CD4-positive, alpha-beta T cell (primary cell): Measurements from ENCODE around the gene GLIS1. TPM values are rescaled to one million over a fixed set of nuclear protein-coding genes. Genes with fewer than 3 reads are reported as not detected.

Source experiments
- ATAC-seq: fragments of 200-7000 bp; cut with Tn5 transposase; one replicate; pipeline ENCODE4 v1.10.0; 2022; ENCODE audit warnings: mild to moderate bottlenecking; ENCODE audit not compliant: poor library complexity
- CTCF ChIA-PET: fragments of 350-600 bp; sonication (Branson Sonifier 250); formaldehyde crosslinking; loops from one replicate; lab custom pipeline; 2021; ENCODE audit warnings: antibody characterized with exemption, inconsistent platforms; lab: Charles Lee
- POLR2A ChIA-PET: fragments of 350-600 bp; sonication (Branson Sonifier 250); formaldehyde crosslinking; loops from one replicate; lab custom pipeline; 2021; ENCODE audit warnings: antibody characterized with exemption, inconsistent platforms; lab: Charles Lee
- DNase-seq, 14 experiments: peaks; one replicate each; pipeline ENCODE4 v3.0.0-alpha.2; 2013 to 2020; ENCODE audit warnings: mixed read lengths in 2 of 14
- H3K27ac ChIP-seq, 2 donors: one replicate each; pipeline versions ENCODE4 v1.5.1 to v1.7.0; 2013; ENCODE audit warnings: low read length in 2 of 2, low read depth in 1 of 2, mild to moderate bottlenecking in 1 of 2
- H3K27me3 ChIP-seq, 2 experiments: 1 replicate in 1 of 2; 2 replicates in 1 of 2; pipeline versions ENCODE4 v1.6.1 to v1.7.0; 2013; ENCODE audit warnings: low read length in 2 of 2, control low read depth in 1 of 2, mild to moderate bottlenecking in 1 of 2, moderate library complexity in 1 of 2; ENCODE audit not compliant: insufficient read depth in 2 of 2, control insufficient read depth in 1 of 2
- H3K36me3 ChIP-seq: one replicate; pipeline ENCODE4 v1.6.1; 2013; ENCODE audit warnings: low read length, control low read depth; ENCODE audit not compliant: insufficient read depth
- H3K4me1 ChIP-seq: one replicate; pipeline ENCODE4 v1.6.1; 2013; ENCODE audit warnings: low read length, control low read depth; ENCODE audit not compliant: insufficient read depth
- H3K4me3 ChIP-seq: one replicate; pipeline ENCODE4 v1.5.1; 2013; ENCODE audit warnings: mild to moderate bottlenecking, low read length, moderate library complexity
- H3K9me3 ChIP-seq, 2 experiments: 1 replicate in 1 of 2; 2 replicates in 1 of 2; pipeline versions ENCODE4 v1.6.1 to v1.7.0; 2013; ENCODE audit warnings: low read length in 2 of 2, mild to moderate bottlenecking in 2 of 2, control low read depth in 1 of 2, moderate library complexity in 1 of 2; ENCODE audit not compliant: control insufficient read depth in 1 of 2, insufficient read depth in 1 of 2
- H3K27ac Mint-ChIP-seq: one replicate; pipeline ENCODE4 v1.8.0; 2020; ENCODE audit warnings: mixed read lengths
- H3K27me3 Mint-ChIP-seq: one replicate; pipeline ENCODE4 v1.8.0; 2021; ENCODE audit warnings: mixed read lengths
- H3K36me3 Mint-ChIP-seq: one replicate; pipeline ENCODE4 v1.8.0; 2021; ENCODE audit warnings: low read depth, mixed read lengths
- H3K4me1 Mint-ChIP-seq: one replicate; pipeline ENCODE4 v1.8.0; 2021; ENCODE audit warnings: low read depth, mixed read lengths
- H3K4me3 Mint-ChIP-seq: one replicate; pipeline ENCODE4 v1.8.0; 2020; ENCODE audit warnings: mild to moderate bottlenecking, mixed read lengths
- H3K9me3 Mint-ChIP-seq: one replicate; pipeline ENCODE4 v1.8.0; 2020; ENCODE audit warnings: mixed read lengths
- intact Hi-C, 2 experiments: fragments of 100-400 bp; cut with DNase I in 1 of 2; cut with micrococcal nuclease in 1 of 2; formaldehyde crosslinking; loops; one replicate each; pipeline versions ENCODE4 v1.15.1 to v1.9.0; 2023 to 2025; cut with DNase I, micrococcal nuclease
- total RNA-seq, 174 experiments: library from RNA in 2 of 174; stranded (reverse) in 2 of 174; gene quantifications; one replicate each; pipeline ENCODE4 v1.2.3 and lab custom pipeline; 2021 to 2026
- TF ChIP-seq, protein P1 (sequence below): fragments of 200-600 bp; IDR thresholded peaks from one replicate; pipeline ENCODE4 v1.8.0; 2022; ENCODE audit warnings: antibody characterized with exemption, mild to moderate bottlenecking

GLIS1 gene
- total RNA-seq, 2 experiments from 2014 or later = not detected

DNA sequence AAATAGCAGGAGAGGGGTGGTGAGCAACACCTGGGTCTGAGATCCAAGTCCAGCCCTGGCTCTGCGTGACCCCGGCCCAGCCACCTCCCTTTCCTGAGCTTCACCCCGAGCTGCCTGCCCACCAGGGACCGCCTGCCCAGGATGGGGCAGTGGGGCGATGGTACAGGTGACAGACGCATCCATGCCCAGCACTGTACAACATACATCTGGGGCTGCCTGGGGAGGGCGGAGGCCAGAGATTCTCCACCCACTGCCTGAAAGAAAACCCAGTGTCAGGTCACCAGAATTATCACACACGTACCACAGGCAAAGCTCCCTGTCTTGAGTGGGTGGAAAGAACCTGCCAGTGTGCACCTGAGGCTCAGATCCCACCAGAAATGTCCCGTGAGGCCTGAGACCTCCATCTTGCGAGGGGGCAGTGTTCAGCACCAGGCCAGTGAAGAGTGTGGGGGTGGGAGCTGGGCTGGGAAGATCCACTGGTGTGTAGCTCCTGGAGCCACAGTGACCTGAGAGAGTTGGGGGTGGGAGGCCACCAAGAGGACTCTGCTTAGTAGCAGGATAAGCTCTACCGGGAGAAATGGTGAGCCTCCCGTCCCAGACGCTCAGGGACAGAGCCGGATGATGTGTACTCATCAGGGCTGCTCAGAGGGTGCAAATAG lies 198.2 kb downstream of the GLIS1 start:
- ATAC-seq (no peak), DNase-seq (no peak)
- Mint-ChIP-seq H3K36me3 (no peaks in the 10 kb centered on the region), H3K9me3 (no peaks in the 10 kb centered on the region), H3K27ac (no peak overlapping the region), H3K4me3 (no peak overlapping the region), H3K27me3 (no peaks in the 10 kb centered on the region), H3K4me1 (no peaks in the 10 kb centered on the region)
- CTCF ChIA-PET = no interaction called here
- no peaks in the 10 kb centered on the region for H3K36me3 ChIP-seq
- H3K4me1 ChIP-seq = no peaks in the 10 kb centered on the region
- intact Hi-C loops = no loop called here
- POLR2A ChIA-PET = no interaction called here
- TF ChIP-seq, protein P1, sequence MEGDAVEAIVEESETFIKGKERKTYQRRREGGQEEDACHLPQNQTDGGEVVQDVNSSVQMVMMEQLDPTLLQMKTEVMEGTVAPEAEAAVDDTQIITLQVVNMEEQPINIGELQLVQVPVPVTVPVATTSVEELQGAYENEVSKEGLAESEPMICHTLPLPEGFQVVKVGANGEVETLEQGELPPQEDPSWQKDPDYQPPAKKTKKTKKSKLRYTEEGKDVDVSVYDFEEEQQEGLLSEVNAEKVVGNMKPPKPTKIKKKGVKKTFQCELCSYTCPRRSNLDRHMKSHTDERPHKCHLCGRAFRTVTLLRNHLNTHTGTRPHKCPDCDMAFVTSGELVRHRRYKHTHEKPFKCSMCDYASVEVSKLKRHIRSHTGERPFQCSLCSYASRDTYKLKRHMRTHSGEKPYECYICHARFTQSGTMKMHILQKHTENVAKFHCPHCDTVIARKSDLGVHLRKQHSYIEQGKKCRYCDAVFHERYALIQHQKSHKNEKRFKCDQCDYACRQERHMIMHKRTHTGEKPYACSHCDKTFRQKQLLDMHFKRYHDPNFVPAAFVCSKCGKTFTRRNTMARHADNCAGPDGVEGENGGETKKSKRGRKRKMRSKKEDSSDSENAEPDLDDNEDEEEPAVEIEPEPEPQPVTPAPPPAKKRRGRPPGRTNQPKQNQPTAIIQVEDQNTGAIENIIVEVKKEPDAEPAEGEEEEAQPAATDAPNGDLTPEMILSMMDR = no peak
- no peak overlapping the region for H3K4me3 ChIP-seq
- no peaks in the 10 kb centered on the region for H3K9me3 ChIP-seq
- no peaks in the 10 kb centered on the region for H3K27me3 ChIP-seq
- no peak overlapping the region for H3K27ac ChIP-seq

DNA sequence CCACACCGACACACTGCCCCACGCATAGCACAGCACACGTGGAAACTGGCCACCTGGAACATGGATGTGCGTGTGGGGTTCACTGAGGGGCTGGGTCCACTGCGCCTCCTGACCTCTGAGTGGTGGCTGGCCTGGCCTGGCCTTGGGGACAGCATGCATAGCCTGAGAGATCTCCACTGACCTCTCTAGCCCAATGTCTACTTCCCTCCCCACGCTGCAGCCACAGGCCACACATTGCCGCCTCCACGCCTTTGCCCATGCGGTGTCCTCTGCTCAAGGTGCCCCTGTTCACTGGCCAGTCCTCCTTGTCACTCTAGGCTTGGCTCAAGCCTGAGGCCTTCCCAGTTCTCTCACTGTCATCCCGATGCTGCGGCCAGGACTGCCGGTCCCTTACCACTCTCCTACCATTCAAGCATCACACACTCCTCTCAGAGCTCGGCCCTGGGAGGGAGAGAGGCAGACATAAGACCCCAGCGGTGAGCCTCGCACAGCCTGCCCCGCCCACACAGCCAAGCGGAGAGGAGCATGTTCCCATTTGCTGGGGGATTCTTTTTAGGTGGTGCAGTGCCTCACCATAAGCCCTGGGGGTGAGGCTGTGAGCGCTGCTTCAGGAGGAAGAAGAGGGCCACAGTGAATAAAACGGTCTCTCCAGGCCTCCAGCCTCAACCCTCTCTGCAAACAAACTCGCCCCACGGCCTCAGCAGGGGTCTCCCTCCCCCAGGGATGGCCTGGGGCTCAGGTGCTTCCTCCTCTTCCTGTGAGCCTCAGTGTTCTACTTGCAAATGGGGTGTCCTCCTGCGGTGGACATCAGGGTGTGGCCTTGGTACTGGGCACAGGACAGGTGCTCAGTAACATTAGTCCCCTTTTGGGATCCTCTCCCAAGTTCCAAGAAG lies 199.0 kb downstream of the GLIS1 start:
- ChIA-PET POLR2A (no interaction called here), CTCF (no interaction called here)
- no peaks in the 10 kb centered on the region for H3K4me1 ChIP-seq
- H3K4me3 ChIP-seq = no peak overlapping the region
- Mint-ChIP-seq H3K36me3 (no peaks in the 10 kb centered on the region), H3K4me3 (no peak overlapping the region), H3K4me1 (no peaks in the 10 kb centered on the region), H3K27me3 (no peaks in the 10 kb centered on the region), H3K27ac (no peak overlapping the region), H3K9me3 (no peaks in the 10 kb centered on the region)
- no peak for DNase-seq
- ATAC-seq = no peak
- H3K27ac ChIP-seq = no peak overlapping the region
- H3K9me3 ChIP-seq = no peaks in the 10 kb centered on the region
- TF ChIP-seq, protein P1 = no peak
- H3K27me3 ChIP-seq = no peaks in the 10 kb centered on the region
- H3K36me3 ChIP-seq = no peaks in the 10 kb centered on the region
- intact Hi-C loops = no loop called here

DNA sequence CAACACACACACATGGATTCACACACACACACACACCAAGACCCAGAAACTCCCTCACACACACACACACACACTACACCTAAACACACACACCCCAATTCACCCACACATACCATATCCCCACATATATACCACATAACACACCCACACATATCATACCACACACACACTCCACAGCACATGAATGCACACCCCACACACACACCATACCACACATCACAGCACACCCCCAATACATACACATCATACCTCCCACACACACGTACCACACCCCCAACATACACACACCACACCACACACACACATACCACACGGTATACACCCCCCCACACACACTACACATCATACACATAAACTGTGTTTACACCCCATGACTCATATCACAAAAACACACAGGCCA lies 199.7 kb downstream of the GLIS1 start:
- Histone ChIP-seq H3K27ac (no peak overlapping the region), H3K4me1 (no peaks in the 10 kb centered on the region), H3K36me3 (no peaks in the 10 kb centered on the region), H3K27me3 (no peaks in the 10 kb centered on the region), H3K4me3 (no peak overlapping the region), H3K9me3 (no peaks in the 10 kb centered on the region)
- DNase-seq (no peak), ATAC-seq (no peak)
- TF ChIP-seq, protein P1 = no peak
- Mint-ChIP-seq H3K4me3 (no peak overlapping the region), H3K9me3 (no peaks in the 10 kb centered on the region), H3K36me3 (no peaks in the 10 kb centered on the region), H3K4me1 (no peaks in the 10 kb centered on the region), H3K27ac (no peak overlapping the region), H3K27me3 (no peaks in the 10 kb centered on the region)
- ChIA-PET CTCF (no interaction called here), POLR2A (no interaction called here)
- intact Hi-C loops = no loop called here
